GM23338 (cell line): Measurements from ENCODE around the gene NENF.

ENCODE experiments used
- CREB1 ChIP-seq: fragments of 250-450 bp; sonication (Bioruptor Pico); IDR thresholded peaks from 2 replicates; pipeline ENCODE4 v1.5.0; 2020; ENCODE audit warnings: low read depth, mild to moderate bottlenecking, moderate library complexity
- CTCF ChIP-seq, 2 experiments: fragments of 200-600 bp in 1 of 2; sonication (generic) in 1 of 2; conservative IDR thresholded peaks; 2 replicates each; pipeline versions ENCODE4 v1.5.1 to v1.6.1; 2016 to 2017; ENCODE audit warnings: antibody characterized with exemption in 2 of 2, low read depth in 2 of 2, mild to moderate bottlenecking in 2 of 2, moderate library complexity in 1 of 2
- EZH2 ChIP-seq: fragments of 200-600 bp; sonication (generic); IDR thresholded peaks from one replicate; pipeline ENCODE4 v1.8.0; 2017; ENCODE audit warnings: antibody characterized with exemption, mild to moderate bottlenecking, low read depth; ENCODE audit not compliant: unreplicated experiment
- POLR2AphosphoS5 ChIP-seq: IDR thresholded peaks from 2 replicates; pipeline ENCODE4 v1.6.1; 2016; ENCODE audit warnings: antibody characterized with exemption, low read depth

GRCh38 chr1:212412374-212412773 lies 20.3 kb upstream of the NENF start:
- no peak for TF ChIP-seq CTCF (conservative IDR thresholded peaks at IDR 0.05; ENCODE audit: low read depth in 2 of 2)
- no peak for TF ChIP-seq EZH2
- TF ChIP-seq CREB1 (CRISPR knock-in tag): no peak
- TF ChIP-seq POLR2AphosphoS5: no peak
